HepG2 (cell line): ENCODE results near the gene MYO7A. TPM values are rescaled to one million over a fixed set of nuclear protein-coding genes. Genes with fewer than 3 reads are reported as not detected.

Experiments
- ERF ChIP-seq: IDR thresholded peaks from 2 replicates; pipeline ENCODE4 v1.6.1; 2018; ENCODE audit warnings: missing biosample characterization, missing genetic modification reagents
- MEF2D ChIP-seq: sonication (generic); formaldehyde crosslinking; IDR thresholded peaks from 2 replicates; pipeline ENCODE4 v1.5.1; 2020; ENCODE audit warnings: mild to moderate bottlenecking, missing genetic modification reagents
- RARG ChIP-seq: sonication (generic); formaldehyde crosslinking; IDR thresholded peaks from 2 replicates; pipeline ENCODE4 v1.4.0; 2020; ENCODE audit warnings: low read depth, mild to moderate bottlenecking, missing genetic modification reagents
- RFX1 ChIP-seq: fragments of 450-650 bp; IDR thresholded peaks from 2 replicates; pipeline ENCODE4 v1.6.1; 2017
- TFAP4 ChIP-seq: sonication (generic); IDR thresholded peaks from 2 replicates; pipeline ENCODE4 v1.6.1; 2016; ENCODE audit warnings: low read depth, borderline replicate concordance
- ZKSCAN5 ChIP-seq: sonication (generic); formaldehyde crosslinking; IDR thresholded peaks from 2 replicates; pipeline ENCODE4 v1.5.1; 2020; ENCODE audit warnings: mild to moderate bottlenecking, missing genetic modification reagents
- ZNF230 ChIP-seq: sonication (generic); formaldehyde crosslinking; IDR thresholded peaks from 2 replicates; pipeline ENCODE4 v1.4.0; 2020; ENCODE audit warnings: mild to moderate bottlenecking, missing genetic modification reagents
- ZNF362 ChIP-seq: sonication (generic); formaldehyde crosslinking; IDR thresholded peaks from 2 replicates; pipeline ENCODE4 v1.4.0; 2020; ENCODE audit warnings: missing genetic modification reagents, mild to moderate bottlenecking, borderline replicate concordance
- ZNF564 ChIP-seq: sonication (generic); formaldehyde crosslinking; IDR thresholded peaks from 2 replicates; pipeline ENCODE4 v1.8.1; 2023; ENCODE audit warnings: mild to moderate bottlenecking, missing genetic modification reagents
- ZNF644 ChIP-seq: IDR thresholded peaks from 2 replicates; pipeline ENCODE4 v1.6.1; 2016; ENCODE audit warnings: low read depth
- ZNF766 ChIP-seq: sonication (generic); formaldehyde crosslinking; IDR thresholded peaks from 2 replicates; pipeline ENCODE4 v1.5.0; 2020; ENCODE audit warnings: missing genetic modification reagents, borderline replicate concordance
- ZNF891 ChIP-seq: sonication (generic); formaldehyde crosslinking; IDR thresholded peaks from 2 replicates; pipeline ENCODE4 v1.5.0; 2020; ENCODE audit warnings: mild to moderate bottlenecking, missing genetic modification reagents
- polyA plus RNA-seq, 8 experiments: library from polyadenylated mRNA; depleted of rRNA in 3 of 8; stranded (reverse) in 7 of 8; unstranded in 1 of 8; fragments of >200 nt; fragmentation: Illumina TruSeq in 4 of 8; extraction: Trizol in 4 of 8; gene quantifications; 2 replicates each; pipeline versions ENCODE4 v1.2.1 to v1.2.3, GENCODE V29; 2011 to 2016; ENCODE audit warnings: low read depth in 4 of 8, missing spikeins in 1 of 8, mixed read lengths in 1 of 8; ENCODE audit not compliant: insufficient read depth in 1 of 8
- total RNA-seq, 5 experiments: library from RNA; depleted of rRNA; stranded (reverse); fragments of >200 nt; fragmentation: Illumina TruSeq; extraction: Trizol; gene quantifications; 2 replicates each; pipeline ENCODE4 v1.2.3, GENCODE V29; 2016; ENCODE audit warnings: low read depth in 1 of 5
- TF ChIP-seq, protein P1 (sequence below): sonication (generic); formaldehyde crosslinking; IDR thresholded peaks from 2 replicates; pipeline ENCODE4 v1.4.0; 2020; ENCODE audit warnings: missing genetic modification reagents

Gene MYO7A
- total and polyA plus RNA-seq, 2 of the 13 experiments (the other 11 are each of a cell fraction or from before 2014, with no cell fraction given), result 7.5 to 10.0 TPM

DNA sequence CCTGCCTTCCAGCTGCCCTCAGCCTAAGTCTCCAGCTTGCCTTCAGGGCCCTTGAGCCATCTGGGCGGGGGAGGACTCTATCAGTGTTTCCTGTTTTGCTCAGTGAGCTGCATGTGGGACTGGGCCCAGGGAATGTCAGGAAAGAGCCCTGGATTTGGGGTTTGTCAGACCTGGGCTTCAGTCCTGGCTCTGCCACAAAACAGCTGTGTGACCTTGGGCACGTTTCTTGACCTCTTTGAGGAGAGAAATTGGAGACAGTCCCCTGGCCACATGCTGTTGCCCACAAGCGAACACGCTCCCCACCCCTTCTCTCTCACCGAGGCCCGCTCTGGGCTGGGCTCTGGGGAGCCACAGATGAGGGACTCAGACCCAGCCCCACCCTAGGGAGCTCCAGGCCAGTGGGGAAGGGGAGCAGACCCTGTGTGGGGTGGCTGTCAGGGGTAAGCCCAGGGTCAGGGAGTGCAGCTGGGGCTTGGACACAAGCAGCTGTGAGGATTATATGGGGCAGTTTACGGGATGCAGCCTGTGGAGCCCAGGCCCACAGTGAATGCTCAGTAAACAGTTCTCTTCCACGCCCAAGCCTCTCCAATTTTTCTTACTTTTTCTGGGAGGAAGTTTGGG is 12.3 kb downstream of the MYO7A start (continued):
- TF ChIP-seq ZNF766 (CRISPR knock-in tag) (no peak), RARG (no peak), ZKSCAN5 (CRISPR knock-in tag) (no peak), RFX1 (no peak), ZNF564 (CRISPR knock-in tag) (no peak), ZNF644 (no peak), ZNF362 (no peak), MEF2D (CRISPR knock-in tag) (no peak), TFAP4 (peak; percentile 19; the same call in 1 of the 2 replicates), ZNF891 (CRISPR knock-in tag) (no peak), ERF (0 out of 2 replicates have a peak, but pooled peaks have one; percentile 37), ZNF230 (CRISPR knock-in tag) (no peak)
- TF ChIP-seq, protein P1, sequence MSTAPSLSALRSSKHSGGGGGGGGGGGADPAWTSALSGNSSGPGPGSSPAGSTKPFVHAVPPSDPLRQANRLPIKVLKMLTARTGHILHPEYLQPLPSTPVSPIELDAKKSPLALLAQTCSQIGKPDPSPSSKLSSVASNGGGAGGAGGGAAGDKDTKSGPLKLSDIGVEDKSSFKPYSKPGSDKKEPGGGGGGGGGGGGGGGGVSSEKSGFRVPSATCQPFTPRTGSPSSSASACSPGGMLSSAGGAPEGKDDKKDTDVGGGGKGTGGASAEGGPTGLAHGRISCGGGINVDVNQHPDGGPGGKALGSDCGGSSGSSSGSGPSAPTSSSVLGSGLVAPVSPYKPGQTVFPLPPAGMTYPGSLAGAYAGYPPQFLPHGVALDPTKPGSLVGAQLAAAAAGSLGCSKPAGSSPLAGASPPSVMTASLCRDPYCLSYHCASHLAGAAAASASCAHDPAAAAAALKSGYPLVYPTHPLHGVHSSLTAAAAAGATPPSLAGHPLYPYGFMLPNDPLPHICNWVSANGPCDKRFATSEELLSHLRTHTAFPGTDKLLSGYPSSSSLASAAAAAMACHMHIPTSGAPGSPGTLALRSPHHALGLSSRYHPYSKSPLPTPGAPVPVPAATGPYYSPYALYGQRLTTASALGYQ, result no peak
